ENCODE measurements around the gene MRPL55. TPM values are rescaled to one million over a fixed set of nuclear protein-coding genes. Genes with fewer than 3 reads are reported as not detected.

The MRPL55 gene
- total RNA-seq, 1 experiment from 2014 or later, result 63.7 TPM

GRCh38 chr1:228149406-228150119, 40.5 kb upstream of the MRPL55 start, which contains the start of gene GJC2:
Gene GJC2, plus strand, starts transcription at chr1:228149930. Its CDS starts 7,829 bp downstream, at chr1:228157759.
- ChIA-PET POLR2A (interaction anchor here (0.5 kb wide), 1 partner anchor 16 kb away, joined by 8 read pairs; the partner anchor contains the start of gene IBA57), CTCF (interaction anchor here (0.7 kb wide), 1 partner anchor 150 kb away, joined by 5 read pairs; no protein-coding TSS in a partner anchor)
- H3K9me3 ChIP-seq, result no peaks in the 10 kb centered on the region
- H3K4me3 Mint-ChIP-seq (ENCODE audit: unreplicated experiment), result no peak within 1 kb of the TSS
- no peaks in the 10 kb centered on the region for H3K27me3 ChIP-seq (replicated peaks; ENCODE audit: control insufficient read depth, insufficient read depth, low read length)
- no TSS peak for BruUV-seq (replicated peaks)
- H3K27me3 Mint-ChIP-seq (ENCODE audit: insufficient read depth, unreplicated experiment), result no peaks in the 10 kb centered on the region
- no peaks in the 10 kb centered on the region for H3K9me3 Mint-ChIP-seq (ENCODE audit: unreplicated experiment)
- DNase-seq, result peak in 1 of 2 experiments; percentile 44
- no peak for TF ChIP-seq CTCF (IDR thresholded peaks at IDR 0.05; ENCODE audit: insufficient read depth in 1 of 2, low read depth in 1 of 2, low read length in 1 of 2, severe bottlenecking in 1 of 2, unreplicated experiment in 1 of 2)
- peaks cover 6% of the 10 kb centered on the region; the same call in 1 of the 2 replicates for H3K4me1 ChIP-seq
- no peak within 1 kb of the TSS for H3K27ac Mint-ChIP-seq (ENCODE audit: unreplicated experiment)
- no peak within 1 kb of the TSS for H3K4me3 ChIP-seq (ENCODE audit: low read depth, low read length)
- H3K36me3 Mint-ChIP-seq (ENCODE audit: insufficient read depth, unreplicated experiment), result peaks cover 7% of the 10 kb centered on the region
- no peaks in the 10 kb centered on the region for H3K4me1 Mint-ChIP-seq (ENCODE audit: low read depth, unreplicated experiment)
- intact Hi-C loops (cut with micrococcal nuclease; ENCODE audit: unreplicated experiment), result no loop called here
- peaks cover 2% of the 10 kb centered on the region for H3K36me3 ChIP-seq (ENCODE audit: control insufficient read depth, insufficient read depth, low read length)

- Mint-ChIP-seq H3K27ac (ENCODE audit: unreplicated experiment) (no peak overlapping the region), H3K36me3 (ENCODE audit: insufficient read depth, unreplicated experiment) (peaks cover 7% of the 10 kb centered on the region), H3K9me3 (ENCODE audit: unreplicated experiment) (no peaks in the 10 kb centered on the region), H3K4me1 (ENCODE audit: low read depth, unreplicated experiment) (no peaks in the 10 kb centered on the region), H3K4me3 (ENCODE audit: unreplicated experiment) (no peak overlapping the region), H3K27me3 (ENCODE audit: insufficient read depth, unreplicated experiment) (no peaks in the 10 kb centered on the region)
- no peaks in the 10 kb centered on the region for H3K9me3 ChIP-seq
- CTCF ChIA-PET, result no interaction called here
- BruUV-seq (replicated peaks), result no TSS peak
- POLR2A ChIA-PET, result interaction anchor here (0.5 kb wide), 1 partner anchor 17 kb away, joined by 8 read pairs; the partner anchor contains the start of gene IBA57
- H3K4me3 ChIP-seq (ENCODE audit: low read depth, low read length), result no peak overlapping the region
- no peak for TF ChIP-seq CTCF (IDR thresholded peaks at IDR 0.05; ENCODE audit: insufficient read depth in 1 of 2, low read depth in 1 of 2, low read length in 1 of 2, severe bottlenecking in 1 of 2, unreplicated experiment in 1 of 2)
- no peaks in the 10 kb centered on the region for H3K27me3 ChIP-seq (replicated peaks; ENCODE audit: control insufficient read depth, insufficient read depth, low read length)
- DNase-seq, result peak in 1 of 2 experiments; percentile 30
- intact Hi-C loops (cut with micrococcal nuclease; ENCODE audit: unreplicated experiment), result no loop called here
- H3K4me1 ChIP-seq, result peaks cover 6% of the 10 kb centered on the region; the same call in 1 of the 2 replicates
- H3K36me3 ChIP-seq (ENCODE audit: control insufficient read depth, insufficient read depth, low read length), result peaks cover 2% of the 10 kb centered on the region
Measured at GRCh38 chr1:228148935-228149405, 39.9 kb upstream of the MRPL55 start.

- Histone ChIP-seq H3K9me3 (no peaks in the 10 kb centered on the region), H3K4me3 (ENCODE audit: low read depth, low read length) (no peak overlapping the region), H3K36me3 (ENCODE audit: control insufficient read depth, insufficient read depth, low read length) (peaks cover 2% of the 10 kb centered on the region), H3K4me1 (peaks cover 6% of the 10 kb centered on the region; the same call in 1 of the 2 replicates), H3K27me3 (replicated peaks; ENCODE audit: control insufficient read depth, insufficient read depth, low read length) (no peaks in the 10 kb centered on the region)
- intact Hi-C loops (cut with micrococcal nuclease; ENCODE audit: unreplicated experiment), result no loop called here
- no peak for TF ChIP-seq CTCF (IDR thresholded peaks at IDR 0.05; ENCODE audit: insufficient read depth in 1 of 2, low read depth in 1 of 2, low read length in 1 of 2, severe bottlenecking in 1 of 2, unreplicated experiment in 1 of 2)
- ChIA-PET CTCF (no interaction called here), POLR2A (no interaction called here)
- H3K4me1 Mint-ChIP-seq (ENCODE audit: low read depth, unreplicated experiment), result no peaks in the 10 kb centered on the region
- no peaks in the 10 kb centered on the region for H3K9me3 Mint-ChIP-seq (ENCODE audit: unreplicated experiment)
- peaks cover 12% of the 10 kb centered on the region for H3K36me3 Mint-ChIP-seq (ENCODE audit: insufficient read depth, unreplicated experiment)
- no peak overlapping the region for H3K4me3 Mint-ChIP-seq (ENCODE audit: unreplicated experiment)
- no peak overlapping the region for H3K27ac Mint-ChIP-seq (ENCODE audit: unreplicated experiment)
- no peaks in the 10 kb centered on the region for H3K27me3 Mint-ChIP-seq (ENCODE audit: insufficient read depth, unreplicated experiment)
- no TSS peak for BruUV-seq (replicated peaks)
- no peak for DNase-seq
Measured at GRCh38 chr1:228148196-228148861, 39.2 kb upstream of the MRPL55 start.

All from Caco-2 (cell line).